ENCODE measurements around the gene MT1X. TPM values are rescaled to one million over a fixed set of nuclear protein-coding genes. Genes with fewer than 3 reads are reported as not detected.
A peak's percentile ranks its signal among the peaks of the same experiment; 100 is the strongest.

MT1X gene
- polyA plus RNA-seq, 4 donors: 93.7 to 776 (median 195) TPM

DNA sequence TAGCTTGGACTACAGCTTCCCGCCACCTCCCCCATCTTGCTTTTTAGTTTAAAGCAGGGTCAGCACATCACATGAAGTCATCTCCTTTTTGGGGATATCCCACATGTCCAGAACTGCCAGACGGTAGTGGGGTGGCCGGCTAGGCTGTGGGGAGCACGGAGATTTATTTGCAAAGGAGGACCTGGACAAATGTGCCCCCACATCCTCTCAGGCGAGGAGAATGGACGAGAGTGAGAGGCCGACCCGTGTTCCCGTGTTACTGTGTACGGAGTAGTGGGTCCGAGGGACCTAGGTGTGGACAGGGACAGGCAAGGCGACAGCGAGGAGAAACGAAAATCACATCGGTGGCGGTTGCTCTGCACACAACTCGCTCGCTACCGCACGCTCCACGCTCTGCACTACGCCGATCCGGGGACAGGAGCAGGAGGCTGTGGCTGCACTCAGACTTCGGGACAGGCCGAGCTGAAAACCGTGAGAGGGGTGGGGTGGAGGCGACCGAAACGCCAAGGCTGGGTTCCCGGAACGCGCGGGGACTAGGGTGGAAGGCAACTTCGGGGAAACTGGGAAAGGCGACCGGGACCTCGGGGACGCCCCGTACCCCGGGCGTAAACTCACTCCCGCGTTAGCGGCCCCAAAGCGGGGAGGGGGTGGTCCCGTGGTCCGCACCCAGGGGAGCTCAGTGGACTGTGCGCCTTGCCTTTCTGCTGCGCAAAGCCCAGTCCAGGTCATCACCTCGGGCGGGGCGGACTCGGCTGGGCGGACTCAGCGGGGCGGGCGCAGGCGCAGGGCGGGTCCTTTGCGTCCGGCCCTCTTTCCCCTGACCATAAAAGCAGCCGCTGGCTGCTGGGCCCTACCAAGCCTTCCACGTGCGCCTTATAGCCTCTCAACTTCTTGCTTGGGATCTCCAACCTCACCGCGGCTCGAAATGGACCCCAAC lies 44.2 kb upstream of the MT1X start, which contains the start of gene MT1A:
TSS of gene MT1A (plus strand) at position 853 of the 937 bp plus-strand sequence. CDS start at position 926, 73 bp downstream.
- no peak for FAIRE-seq
- Histone ChIP-seq H3K9me3 (ENCODE audit: control insufficient read depth in 2 of 2, insufficient read depth in 1 of 2, low read depth in 1 of 2, low read length in 1 of 2) (no peaks in the 10 kb centered on the region), H3K4me3 (ENCODE audit: low read depth in 1 of 3, low read length in 3 of 3) (peak within 1 kb of the TSS in 2 of 3 donors; percentile 39 to 41), H3K4me1 (ENCODE audit: control insufficient read depth in 3 of 3, insufficient read depth in 2 of 3, low read depth in 1 of 3, low read length in 2 of 3) (peaks cover 0 to 15% (median 2%) of the 10 kb centered on the region in 3 donors), H3K27ac (ENCODE audit: low read depth in 1 of 3, low read length in 2 of 3) (peak within 1 kb of the TSS in 1 of 3 donors; percentile 43), H3K27me3 (ENCODE audit: control insufficient read depth in 3 of 3, insufficient read depth in 3 of 3, low read length in 3 of 3) (peaks cover 0 to 91% (median 22%) of the 10 kb centered on the region in 3 donors), H3K36me3 (ENCODE audit: control insufficient read depth in 3 of 3, insufficient read depth in 2 of 3, low read depth in 1 of 3, low read length in 3 of 3) (no peaks in the 10 kb centered on the region)
- 5 to 9% (median 7%) methylated on average over 66 to 68 of the region's 68 CpGs for WGBS, 3 donors
- peak; percentile 72 to 75 for DNase-seq

DNA sequence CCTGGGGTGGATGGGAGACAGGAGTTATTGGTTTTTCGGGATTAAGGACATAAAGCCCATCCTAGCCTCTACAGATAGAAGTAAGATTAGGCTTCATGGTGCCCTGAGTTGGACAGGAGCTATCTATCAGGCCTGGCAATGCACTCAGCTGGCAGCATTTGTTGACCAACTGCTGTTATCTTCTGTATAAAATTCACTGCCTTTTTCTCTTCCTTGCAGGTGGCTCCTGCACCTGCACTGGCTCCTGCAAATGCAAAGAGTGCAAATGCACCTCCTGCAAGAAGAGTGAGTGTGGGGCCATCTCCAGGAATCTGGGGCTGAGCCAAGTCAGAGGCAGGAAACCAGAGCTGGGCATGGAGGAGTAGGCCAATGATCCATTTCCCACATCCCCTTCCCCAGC lies 43.2 kb upstream of the MT1X start:
- no peak overlapping the region for H3K4me3 ChIP-seq (ENCODE audit: low read depth in 1 of 3, low read length in 3 of 3)
- FAIRE-seq (no peak), DNase-seq (peak in 1 of 2 donors; percentile 79)
- peaks cover 0 to 90% (median 22%) of the 10 kb centered on the region in 3 donors for H3K27me3 ChIP-seq (ENCODE audit: control insufficient read depth in 3 of 3, insufficient read depth in 3 of 3, low read length in 3 of 3)
- H3K9me3 ChIP-seq (ENCODE audit: control insufficient read depth in 2 of 2, insufficient read depth in 1 of 2, low read depth in 1 of 2, low read length in 1 of 2): no peaks in the 10 kb centered on the region
- H3K27ac ChIP-seq (ENCODE audit: low read depth in 1 of 3, low read length in 2 of 3): no peak overlapping the region
- peaks cover 2 to 24% (median 4%) of the 10 kb centered on the region in 3 donors for H3K4me1 ChIP-seq (ENCODE audit: control insufficient read depth in 3 of 3, insufficient read depth in 2 of 3, low read depth in 1 of 3, low read length in 2 of 3)
- 16 to 41% (median 23%) methylated on average over 1 of the region's 1 CpG for WGBS, 3 donors
- H3K36me3 ChIP-seq (ENCODE audit: control insufficient read depth in 3 of 3, insufficient read depth in 2 of 3, low read depth in 1 of 3, low read length in 3 of 3): no peaks in the 10 kb centered on the region

DNA sequence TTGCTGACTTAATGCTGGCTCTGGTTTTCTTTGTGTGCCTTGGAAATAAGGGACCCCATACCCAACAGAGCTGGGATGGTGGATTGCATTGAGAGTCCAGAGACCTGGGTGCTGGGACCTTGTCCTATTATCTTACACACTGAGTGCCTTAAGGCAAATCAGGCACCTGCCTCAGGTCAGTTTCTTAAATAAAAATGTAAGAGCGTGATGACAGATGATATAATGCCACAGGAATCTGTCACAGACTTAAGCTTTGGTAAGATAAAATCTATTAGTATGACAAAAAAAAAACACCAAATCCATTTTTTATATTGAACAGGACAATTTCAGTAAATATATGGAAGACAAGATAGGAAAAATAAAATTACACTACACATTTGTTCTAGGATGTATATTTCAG lies 42.2 kb upstream of the MT1X start:
- DNase-seq (no peak), FAIRE-seq (no peak)
- Histone ChIP-seq H3K4me3 (ENCODE audit: low read depth in 1 of 3, low read length in 3 of 3) (no peak overlapping the region), H3K4me1 (ENCODE audit: control insufficient read depth in 3 of 3, insufficient read depth in 2 of 3, low read depth in 1 of 3, low read length in 2 of 3) (peaks cover 2 to 23% (median 4%) of the 10 kb centered on the region in 3 donors), H3K27ac (ENCODE audit: low read depth in 1 of 3, low read length in 2 of 3) (no peak overlapping the region), H3K27me3 (ENCODE audit: control insufficient read depth in 3 of 3, insufficient read depth in 3 of 3, low read length in 3 of 3) (peaks cover 0 to 88% (median 16%) of the 10 kb centered on the region in 3 donors), H3K9me3 (ENCODE audit: control insufficient read depth in 2 of 2, insufficient read depth in 1 of 2, low read depth in 1 of 2, low read length in 1 of 2) (no peaks in the 10 kb centered on the region), H3K36me3 (ENCODE audit: control insufficient read depth in 3 of 3, insufficient read depth in 2 of 3, low read depth in 1 of 3, low read length in 3 of 3) (no peaks in the 10 kb centered on the region)
- 63 to 84% (median 83%) methylated on average over 1 of the region's 1 CpG for WGBS, 3 donors

DNA sequence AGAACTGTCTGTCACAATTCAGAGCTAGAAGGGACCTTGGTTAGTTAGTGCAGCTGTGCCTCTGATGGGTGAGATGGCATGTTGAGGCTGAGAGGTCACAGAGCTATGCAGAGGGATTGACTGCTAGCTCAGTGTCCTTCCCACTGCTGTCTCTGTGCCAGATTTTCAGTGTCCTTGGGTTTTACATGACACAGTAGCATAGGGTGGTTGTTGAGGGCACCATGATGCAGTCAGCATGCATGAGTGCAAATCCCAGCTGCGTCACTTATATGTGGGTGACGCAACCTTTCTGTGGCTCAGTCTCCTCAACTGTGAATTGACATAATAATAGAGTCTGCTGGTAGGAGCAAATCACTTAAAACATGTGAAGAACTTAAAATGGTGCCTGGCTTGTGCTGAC lies 41.1 kb upstream of the MT1X start:
- DNase-seq (no peak), FAIRE-seq (no peak)
- Histone ChIP-seq H3K4me1 (ENCODE audit: control insufficient read depth in 3 of 3, insufficient read depth in 2 of 3, low read depth in 1 of 3, low read length in 2 of 3) (peaks cover 2 to 21% (median 4%) of the 10 kb centered on the region in 3 donors), H3K27ac (ENCODE audit: low read depth in 1 of 3, low read length in 2 of 3) (no peak overlapping the region), H3K36me3 (ENCODE audit: control insufficient read depth in 3 of 3, insufficient read depth in 2 of 3, low read depth in 1 of 3, low read length in 3 of 3) (no peaks in the 10 kb centered on the region), H3K27me3 (ENCODE audit: control insufficient read depth in 3 of 3, insufficient read depth in 3 of 3, low read length in 3 of 3) (peaks cover 0 to 80% (median 10%) of the 10 kb centered on the region in 3 donors), H3K4me3 (ENCODE audit: low read depth in 1 of 3, low read length in 3 of 3) (no peak overlapping the region), H3K9me3 (ENCODE audit: control insufficient read depth in 2 of 2, insufficient read depth in 1 of 2, low read depth in 1 of 2, low read length in 1 of 2) (no peaks in the 10 kb centered on the region)
- 96 to 98% (median 96%) methylated on average over 2 of the region's 2 CpGs for WGBS, 3 donors

DNA sequence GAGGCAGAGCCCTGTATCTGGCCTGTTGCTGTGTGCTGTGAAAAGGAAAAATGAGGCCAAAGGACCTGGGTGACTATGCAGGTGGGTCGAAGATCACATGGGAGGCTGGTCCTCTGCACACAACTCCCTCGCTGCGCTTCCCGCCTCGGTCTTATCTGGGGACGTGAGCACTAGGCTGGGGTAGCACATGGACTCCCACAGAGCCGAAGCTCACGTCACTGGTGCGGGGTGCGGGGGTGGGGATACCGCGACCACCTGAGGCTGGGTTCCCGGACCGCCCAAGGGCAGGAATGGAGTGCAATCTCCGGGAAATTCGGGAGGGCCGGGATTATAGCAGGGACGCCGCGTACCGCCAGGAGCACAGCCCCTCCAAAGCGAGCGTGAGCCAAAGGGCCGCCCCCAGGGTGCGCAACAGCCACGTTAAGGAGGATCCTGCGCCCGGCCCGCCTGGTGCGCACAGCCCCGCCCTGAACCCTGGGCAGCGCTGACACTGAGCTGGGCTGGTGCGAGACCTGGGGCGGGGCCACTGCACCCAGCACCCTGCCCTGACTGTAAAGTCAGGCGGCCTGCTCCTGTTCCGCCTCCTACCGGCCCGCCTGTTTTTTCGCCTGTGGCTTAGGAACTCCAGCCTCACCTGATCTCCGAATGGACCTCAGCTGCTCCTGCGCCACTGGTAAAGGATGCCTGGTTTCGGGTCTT lies 39.0 kb upstream of the MT1X start:
- Histone ChIP-seq H3K9me3 (ENCODE audit: control insufficient read depth in 2 of 2, insufficient read depth in 1 of 2, low read depth in 1 of 2, low read length in 1 of 2) (no peaks in the 10 kb centered on the region), H3K27me3 (ENCODE audit: control insufficient read depth in 3 of 3, insufficient read depth in 3 of 3, low read length in 3 of 3) (peaks cover 0 to 62% (median 5%) of the 10 kb centered on the region in 3 donors), H3K27ac (ENCODE audit: low read depth in 1 of 3, low read length in 2 of 3) (peak overlapping the region in 1 of 3 donors; percentile 4), H3K4me3 (ENCODE audit: low read depth in 1 of 3, low read length in 3 of 3) (peak overlapping the region in 2 of 3 donors; percentile 21 to 32), H3K36me3 (ENCODE audit: control insufficient read depth in 3 of 3, insufficient read depth in 2 of 3, low read depth in 1 of 3, low read length in 3 of 3) (no peaks in the 10 kb centered on the region), H3K4me1 (ENCODE audit: control insufficient read depth in 3 of 3, insufficient read depth in 2 of 3, low read depth in 1 of 3, low read length in 2 of 3) (peaks cover 2 to 30% (median 4%) of the 10 kb centered on the region in 3 donors)
- DNase-seq: peak; percentile 86 to 91
- FAIRE-seq: no peak
- WGBS, 3 donors: 2 to 5% (median 5%) methylated on average over 40 to 42 of the region's 42 CpGs

DNA sequence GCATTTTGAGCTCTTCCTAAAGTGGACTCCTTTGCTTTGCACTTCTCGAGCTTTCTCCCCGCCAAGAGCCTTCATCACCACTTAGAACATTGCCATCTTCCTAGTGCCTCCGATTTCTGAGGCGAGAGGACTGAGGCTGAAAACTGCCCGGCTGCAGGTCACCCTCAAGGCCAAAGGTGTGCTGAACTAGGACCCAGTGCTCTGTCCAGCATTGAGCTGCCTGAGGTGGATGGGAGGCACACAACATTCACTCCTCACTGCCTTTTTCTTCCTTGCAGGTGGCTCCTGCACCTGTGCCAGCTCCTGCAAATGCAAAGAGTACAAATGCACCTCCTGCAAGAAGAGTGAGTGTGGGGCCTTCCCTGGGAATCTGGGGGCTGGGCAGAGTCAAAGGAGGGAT lies 38.4 kb upstream of the MT1X start:
- DNase-seq: no peak
- FAIRE-seq: no peak
- peaks cover 0 to 56% (median 10%) of the 10 kb centered on the region in 3 donors for H3K27me3 ChIP-seq (ENCODE audit: control insufficient read depth in 3 of 3, insufficient read depth in 3 of 3, low read length in 3 of 3)
- H3K4me1 ChIP-seq (ENCODE audit: control insufficient read depth in 3 of 3, insufficient read depth in 2 of 3, low read depth in 1 of 3, low read length in 2 of 3): peaks cover 2 to 28% (median 4%) of the 10 kb centered on the region in 3 donors
- H3K4me3 ChIP-seq (ENCODE audit: low read depth in 1 of 3, low read length in 3 of 3): peak overlapping the region in 1 of 3 donors; percentile 21
- WGBS, 3 donors: 34 to 42% (median 41%) methylated on average over 5 of the region's 5 CpGs
- H3K27ac ChIP-seq (ENCODE audit: low read depth in 1 of 3, low read length in 2 of 3): no peak overlapping the region
- no peaks in the 10 kb centered on the region for H3K9me3 ChIP-seq (ENCODE audit: control insufficient read depth in 2 of 2, insufficient read depth in 1 of 2, low read depth in 1 of 2, low read length in 1 of 2)
- H3K36me3 ChIP-seq (ENCODE audit: control insufficient read depth in 3 of 3, insufficient read depth in 2 of 3, low read depth in 1 of 3, low read length in 3 of 3): no peaks in the 10 kb centered on the region

DNA sequence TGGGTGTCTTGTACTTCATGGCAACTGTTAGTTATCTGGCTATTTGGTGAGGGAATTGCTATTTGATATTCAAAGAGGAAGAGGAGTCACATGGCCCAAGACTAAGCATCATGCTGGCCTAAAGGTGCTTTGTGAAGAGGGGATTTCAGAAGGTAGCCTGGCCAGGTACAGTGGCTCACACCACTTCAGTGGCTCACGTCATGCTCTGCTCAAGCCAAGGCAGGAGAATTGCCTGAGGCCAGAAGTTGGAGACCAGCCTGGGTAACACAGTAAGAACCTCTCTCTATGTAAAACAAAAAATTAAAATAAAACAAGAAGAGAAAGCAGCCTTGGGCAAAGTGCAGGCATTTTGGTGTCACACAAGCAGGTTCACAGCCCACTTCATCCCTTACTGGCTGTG lies 37.0 kb upstream of the MT1X start:
- Histone ChIP-seq H3K27ac (ENCODE audit: low read depth in 1 of 3, low read length in 2 of 3) (no peak overlapping the region), H3K4me3 (ENCODE audit: low read depth in 1 of 3, low read length in 3 of 3) (no peak overlapping the region), H3K36me3 (ENCODE audit: control insufficient read depth in 3 of 3, insufficient read depth in 2 of 3, low read depth in 1 of 3, low read length in 3 of 3) (no peaks in the 10 kb centered on the region), H3K4me1 (ENCODE audit: control insufficient read depth in 3 of 3, insufficient read depth in 2 of 3, low read depth in 1 of 3, low read length in 2 of 3) (peaks cover 0 to 33% (median 4%) of the 10 kb centered on the region in 3 donors), H3K27me3 (ENCODE audit: control insufficient read depth in 3 of 3, insufficient read depth in 3 of 3, low read length in 3 of 3) (peaks cover 0 to 41% (median 5%) of the 10 kb centered on the region in 3 donors), H3K9me3 (ENCODE audit: control insufficient read depth in 2 of 2, insufficient read depth in 1 of 2, low read depth in 1 of 2, low read length in 1 of 2) (no peaks in the 10 kb centered on the region)
- WGBS, 3 donors: 78 to 92% (median 89%) methylated on average over 1 of the region's 1 CpG
- no peak for DNase-seq
- FAIRE-seq: no peak

DNA sequence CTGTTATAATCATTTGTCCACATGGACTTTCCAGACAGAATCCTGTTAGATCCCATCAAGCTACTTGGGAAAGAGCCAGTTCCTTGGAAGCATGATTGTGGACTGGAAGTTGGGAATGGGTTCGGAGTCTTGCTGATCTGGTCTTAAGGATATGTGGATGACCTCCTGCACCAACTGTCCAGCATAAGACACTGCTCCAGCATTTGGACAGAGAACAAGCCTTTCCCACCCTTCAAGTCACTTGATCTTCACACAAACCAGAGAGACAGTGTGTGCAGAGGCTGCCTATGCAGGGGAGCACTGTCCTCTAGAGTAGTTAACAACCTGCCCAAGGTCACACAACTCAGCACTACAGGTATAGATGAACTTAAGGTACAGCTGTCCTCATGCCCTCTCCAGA lies 36.4 kb upstream of the MT1X start:
- Histone ChIP-seq H3K27me3 (ENCODE audit: control insufficient read depth in 3 of 3, insufficient read depth in 3 of 3, low read length in 3 of 3) (peaks cover 0 to 36% (median 5%) of the 10 kb centered on the region in 3 donors), H3K4me1 (ENCODE audit: control insufficient read depth in 3 of 3, insufficient read depth in 2 of 3, low read depth in 1 of 3, low read length in 2 of 3) (peaks cover 0 to 33% (median 4%) of the 10 kb centered on the region in 3 donors), H3K9me3 (ENCODE audit: control insufficient read depth in 2 of 2, insufficient read depth in 1 of 2, low read depth in 1 of 2, low read length in 1 of 2) (no peaks in the 10 kb centered on the region), H3K27ac (ENCODE audit: low read depth in 1 of 3, low read length in 2 of 3) (no peak overlapping the region), H3K36me3 (ENCODE audit: control insufficient read depth in 3 of 3, insufficient read depth in 2 of 3, low read depth in 1 of 3, low read length in 3 of 3) (no peaks in the 10 kb centered on the region), H3K4me3 (ENCODE audit: low read depth in 1 of 3, low read length in 3 of 3) (no peak overlapping the region)
- WGBS, 3 donors: 0% methylated on average over 1 of the region's 1 CpG
- FAIRE-seq: no peak
- DNase-seq: no peak

Measured in small intestine (tissue), 7 donors.